GM06990 (cell line): ENCODE results near the gene DLG4.
A peak's percentile ranks its signal among the peaks of the same experiment; 100 is the strongest.

Experiments
- DNase-seq: peaks from one replicate; pipeline ENCODE4 v3.0.0-alpha.2; 2011; ENCODE audit not compliant: insufficient read length; ENCODE audit errors: extremely low read depth
- H3K27me3 ChIP-seq: replicated peaks from 2 replicates; pipeline ENCODE4 v1.6.0; 2011; ENCODE audit warnings: low read length; ENCODE audit not compliant: control insufficient read depth, insufficient read depth
- H3K36me3 ChIP-seq: 2 replicates; pipeline ENCODE4 v1.5.1; 2011; ENCODE audit warnings: low read length; ENCODE audit not compliant: control insufficient read depth, insufficient read depth
- H3K4me3 ChIP-seq: replicated peaks from 2 replicates; pipeline ENCODE4 v1.5.1; 2011; ENCODE audit warnings: low read depth, mild to moderate bottlenecking, control low read depth, low read length
- CTCF ChIP-seq: IDR thresholded peaks from 2 replicates; pipeline ENCODE4 v1.5.1; 2011; ENCODE audit warnings: low read length, control low read depth, mild to moderate bottlenecking, inconsistent platforms; ENCODE audit not compliant: insufficient read depth, poor library complexity, severe bottlenecking

DLG4 gene

GRCh38 chr17:7256766-7257456 lies 37.3 kb upstream of the DLG4 start:
- TF ChIP-seq CTCF: no peak
- Histone ChIP-seq H3K27me3 (no peaks in the 10 kb centered on the region), H3K36me3 (peaks cover 20% of the 10 kb centered on the region), H3K4me3 (no peak overlapping the region)
- DNase-seq: no peak

GRCh38 chr17:7254511-7254910 lies 34.9 kb upstream of the DLG4 start:
- no peak for TF ChIP-seq CTCF
- H3K4me3 ChIP-seq: no peak overlapping the region
- H3K27me3 ChIP-seq: no peaks in the 10 kb centered on the region
- DNase-seq: no peak
- H3K36me3 ChIP-seq: peaks cover 18% of the 10 kb centered on the region

GRCh38 chr17:7253082-7253481 lies 33.4 kb upstream of the DLG4 start:
- H3K4me3 ChIP-seq: peak overlapping the region; percentile 92
- no peak for TF ChIP-seq CTCF
- H3K27me3 ChIP-seq: no peaks in the 10 kb centered on the region
- peaks cover 14% of the 10 kb centered on the region for H3K36me3 ChIP-seq
- no peak for DNase-seq

GRCh38 chr17:7252176-7253043 lies 32.8 kb upstream of the DLG4 start, which contains the start of gene ELP5:
ELP5 (plus strand) TSS chr17:7252215; CDS start chr17:7252551, 336 bp downstream.
- TF ChIP-seq CTCF: peak; percentile 25
- Histone ChIP-seq H3K4me3 (peak within 1 kb of the TSS; percentile 92), H3K36me3 (peaks cover 13% of the 10 kb centered on the region), H3K27me3 (no peaks in the 10 kb centered on the region)
- DNase-seq: no peak

- peak; percentile 99 for DNase-seq
- no peak for TF ChIP-seq CTCF
- Histone ChIP-seq H3K36me3 (peaks cover 10% of the 10 kb centered on the region), H3K27me3 (no peaks in the 10 kb centered on the region), H3K4me3 (peak within 1 kb of the TSS; percentile 92)
Observed at GRCh38 chr17:7251661-7252175, 32.1 kb upstream of the DLG4 start, which contains the start of gene CTDNEP1. CTDNEP1 (minus strand) TSS chr17:7251734; CDS start chr17:7251296, 438 bp downstream.
